ENCODE results near the gene ELAC2.
"Not testable (repeated sequence)": the region's sequence is repeated elsewhere in the genome, so short reads cannot be mapped to it uniquely, and the experiment has no call there.

The ELAC2 gene

GRCh38 chr17:12979826-12980500, 37.9 kb downstream of the ELAC2 start:
- no peak for TF ChIP-seq CTCF (IDR thresholded peaks at IDR 0.05)
- H3K36me3 ChIP-seq = no peaks in the 10 kb centered on the region
- H3K4me1 ChIP-seq = peaks cover 0 to 14% (median 9%) of the 10 kb centered on the region in 4 donors
- DNase-seq = no peak
- no peak overlapping the region for H3K27ac ChIP-seq
- no peaks in the 10 kb centered on the region for H3K9me3 ChIP-seq
- no peak overlapping the region for H3K4me3 ChIP-seq
- no peaks in the 10 kb centered on the region for H3K27me3 ChIP-seq
- intact Hi-C loops (cut with DNase I; ENCODE audit: low total_unique reads) = loop anchor here (10.0 kb wide), 1 partner anchor 195 kb away; the partner anchor contains the start of gene ARHGAP44

GRCh38 chr17:12979246-12979645, 38.6 kb downstream of the ELAC2 start:
- TF ChIP-seq CTCF (IDR thresholded peaks at IDR 0.05) = no peak
- intact Hi-C loops (cut with DNase I; ENCODE audit: low total_unique reads) = no loop called here
- H3K9me3 ChIP-seq = no peaks in the 10 kb centered on the region
- DNase-seq = no peak
- no peaks in the 10 kb centered on the region for H3K36me3 ChIP-seq
- H3K27ac ChIP-seq = no peak overlapping the region
- H3K4me1 ChIP-seq = peaks cover 0 to 10% (median 6%) of the 10 kb centered on the region in 4 donors
- no peaks in the 10 kb centered on the region for H3K27me3 ChIP-seq
- no peak overlapping the region for H3K4me3 ChIP-seq

GRCh38 chr17:12978787-12979186, 39.0 kb downstream of the ELAC2 start:
- H3K4me3 ChIP-seq; H3K4me1 ChIP-seq; H3K27ac ChIP-seq; H3K36me3 ChIP-seq; intact Hi-C loops (cut with DNase I; ENCODE audit: low total_unique reads); DNase-seq; H3K27me3 ChIP-seq; H3K9me3 ChIP-seq: not testable (repeated sequence)

GRCh38 chr17:12977008-12977751, 40.6 kb downstream of the ELAC2 start:
- H3K27me3 ChIP-seq = no peaks in the 10 kb centered on the region
- H3K4me1 ChIP-seq = peaks cover 0 to 14% (median 12%) of the 10 kb centered on the region in 4 donors
- intact Hi-C loops (cut with DNase I; ENCODE audit: low total_unique reads) = no loop called here
- no peak for TF ChIP-seq CTCF (IDR thresholded peaks at IDR 0.05)
- no peaks in the 10 kb centered on the region for H3K9me3 ChIP-seq
- no peak for DNase-seq
- no peak overlapping the region for H3K4me3 ChIP-seq
- H3K27ac ChIP-seq = no peak overlapping the region
- H3K36me3 ChIP-seq = no peaks in the 10 kb centered on the region

- Histone ChIP-seq H3K36me3 (no peaks in the 10 kb centered on the region), H3K27ac (peak overlapping the region in 1 of 2 donors; percentile 18), H3K9me3 (no peaks in the 10 kb centered on the region), H3K4me1 (peaks cover 0 to 14% (median 12%) of the 10 kb centered on the region in 4 donors), H3K27me3 (no peaks in the 10 kb centered on the region), H3K4me3 (peak overlapping the region; percentile 36 to 57)
- TF ChIP-seq CTCF (IDR thresholded peaks at IDR 0.05) = no peak
- peak in 1 of 2 donors; percentile 44 for DNase-seq
- intact Hi-C loops (cut with DNase I; ENCODE audit: low total_unique reads) = no loop called here
Observed at GRCh38 chr17:12974005-12974531, 43.8 kb downstream of the ELAC2 start.

GRCh38 chr17:12973496-12974004, 44.3 kb downstream of the ELAC2 start:
- peak overlapping the region in 1 of 2 donors; percentile 18 for H3K27ac ChIP-seq
- no peak for TF ChIP-seq CTCF (IDR thresholded peaks at IDR 0.05)
- peaks cover 0 to 14% (median 12%) of the 10 kb centered on the region in 4 donors for H3K4me1 ChIP-seq
- intact Hi-C loops (cut with DNase I; ENCODE audit: low total_unique reads) = no loop called here
- H3K27me3 ChIP-seq = no peaks in the 10 kb centered on the region
- no peaks in the 10 kb centered on the region for H3K9me3 ChIP-seq
- DNase-seq = no peak
- no peaks in the 10 kb centered on the region for H3K36me3 ChIP-seq
- peak overlapping the region; percentile 36 to 57 for H3K4me3 ChIP-seq

All from tibial artery (tissue), 4 donors.